AG08395 (cell line): ENCODE measurements around the gene NLRP6.
"Not testable (repeated sequence)": the region's sequence is repeated elsewhere in the genome, so short reads cannot be mapped to it uniquely, and the experiment has no call there.

ENCODE experiments used
- DNase-seq: peaks from one replicate; pipeline ENCODE4 v3.0.0; 2012; ENCODE audit warnings: mixed read lengths, low spot score

The NLRP6 gene

DNA sequence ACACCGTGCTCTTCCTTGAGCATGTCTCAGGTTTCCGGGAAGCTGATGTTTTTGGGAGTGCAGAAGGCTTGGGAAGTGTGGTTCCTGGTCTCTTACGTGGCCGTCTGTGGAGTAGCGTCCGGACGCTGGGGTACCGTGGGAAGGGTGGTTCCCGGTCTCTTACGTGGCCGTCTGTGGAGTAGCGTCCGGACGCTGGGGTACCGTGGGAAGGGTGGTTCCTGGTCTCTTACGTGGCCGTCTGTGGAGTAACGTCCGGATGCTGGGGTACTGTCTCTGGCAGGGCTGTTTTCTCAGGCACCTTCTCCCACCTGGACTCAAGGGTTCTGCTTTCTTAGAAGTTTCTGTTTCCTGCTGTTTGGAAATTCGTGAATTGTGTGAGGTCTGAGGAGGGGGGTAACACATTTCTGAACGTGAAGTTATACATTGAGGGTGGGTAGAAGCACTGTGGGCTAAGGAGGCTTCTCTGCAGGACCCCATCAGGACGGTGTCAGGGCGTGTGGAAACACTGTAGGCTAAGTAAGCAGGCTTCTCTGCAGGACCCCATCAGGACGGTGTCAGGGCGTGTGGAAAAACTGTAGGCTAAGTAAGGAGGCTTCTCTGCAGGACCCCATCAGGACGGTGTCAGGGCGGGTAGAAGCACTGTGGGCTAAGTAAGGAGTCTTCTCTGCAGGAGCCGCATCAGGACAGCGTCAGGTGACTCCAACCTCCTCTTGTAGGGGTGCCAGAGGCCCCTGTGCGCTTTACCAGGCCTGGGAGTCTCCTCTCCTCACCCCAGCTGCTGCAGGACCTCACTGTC lies 47.8 kb downstream of the NLRP6 start:
- DNase-seq, result no peak

- DNase-seq, result no peak
These were observed 48.3 kb downstream of the NLRP6 start for GRCh38 chr11:326592-326841.

- no peak for DNase-seq
These were observed 48.8 kb downstream of the NLRP6 start for GRCh38 chr11:326842-327580.

GRCh38 chr11:327581-327923 lies 49.3 kb downstream of the NLRP6 start:
- DNase-seq, result no peak

- no peak for DNase-seq
These were observed 49.8 kb downstream of the NLRP6 start for GRCh38 chr11:328012-328411.

GRCh38 chr11:328516-329100 lies 50.4 kb downstream of the NLRP6 start:
- DNase-seq, result not testable (repeated sequence)

DNA sequence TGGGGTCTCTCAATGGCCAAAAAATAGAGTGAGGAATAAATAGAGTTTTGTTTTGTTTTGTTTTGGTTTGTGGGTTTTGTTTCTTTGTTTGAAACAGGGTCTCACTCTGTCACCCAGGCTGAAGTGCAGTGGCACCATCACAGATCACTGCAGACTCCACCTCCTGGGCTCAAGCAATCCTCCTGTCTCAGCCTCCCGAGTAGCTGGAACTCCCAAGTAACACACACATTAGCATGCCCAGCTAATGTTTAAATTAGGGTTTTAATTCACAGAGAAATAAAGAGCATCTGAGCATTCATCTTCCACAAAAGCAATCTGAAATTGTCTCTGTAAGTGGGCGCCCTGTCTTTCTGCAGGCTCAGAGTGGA lies 51.7 kb downstream of the NLRP6 start:
- no peak for DNase-seq

DNA sequence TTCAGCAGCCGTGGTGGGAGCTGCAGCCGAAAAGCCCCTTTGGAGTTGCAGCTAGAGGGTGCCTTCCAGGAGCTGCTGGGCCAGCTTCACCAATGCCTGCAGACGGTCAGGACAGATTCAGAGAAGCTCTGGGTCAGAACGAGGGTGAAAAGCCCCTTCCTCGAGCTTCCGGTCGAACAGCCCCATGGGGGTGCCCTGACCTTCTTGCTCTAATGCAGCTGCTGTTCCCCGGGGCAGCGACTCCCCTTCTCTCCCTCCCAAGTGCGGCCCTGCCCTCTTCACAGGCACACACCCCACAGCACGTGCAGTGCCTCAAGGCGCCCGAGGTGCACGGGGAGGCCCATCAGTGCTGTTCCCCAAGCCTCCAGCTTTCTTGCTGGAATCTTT lies 52.1 kb downstream of the NLRP6 start:
- no peak for DNase-seq

GRCh38 chr11:330694-331357 lies 52.6 kb downstream of the NLRP6 start:
- DNase-seq, result no peak

DNA sequence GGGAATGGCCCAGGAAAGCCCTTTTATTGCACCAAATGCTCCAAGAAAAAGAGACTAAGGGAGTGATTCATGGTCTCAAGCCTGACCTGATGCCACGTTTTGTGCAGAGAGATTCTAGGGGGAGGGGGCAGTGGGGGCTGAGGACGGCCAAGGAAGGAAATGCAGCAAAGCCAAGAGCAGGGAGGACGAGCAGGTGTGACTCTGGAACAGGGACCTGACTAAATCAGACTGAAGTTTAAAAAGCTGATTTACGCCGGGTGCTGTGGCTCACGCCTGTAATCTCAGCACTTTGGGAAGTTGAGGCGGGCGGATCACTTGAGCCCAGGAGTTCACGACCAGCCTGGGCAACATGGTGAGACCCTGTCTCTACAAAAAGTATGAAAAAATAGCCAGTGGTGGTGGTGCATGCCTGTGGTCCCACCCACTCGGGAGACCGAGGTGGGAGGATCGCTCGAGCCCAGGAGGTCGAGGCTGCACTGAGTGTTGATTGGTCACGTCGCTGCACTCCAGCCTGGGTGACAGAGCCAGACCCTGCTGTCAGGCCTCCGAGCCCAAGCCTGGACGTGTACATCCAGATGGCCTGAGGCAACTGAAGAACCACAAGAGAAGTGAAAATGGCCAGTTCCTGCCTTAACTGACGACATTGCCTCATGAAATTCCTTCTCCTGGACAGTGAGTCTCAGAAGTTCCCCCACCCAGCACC lies 53.3 kb downstream of the NLRP6 start:
- DNase-seq, result no peak

DNA sequence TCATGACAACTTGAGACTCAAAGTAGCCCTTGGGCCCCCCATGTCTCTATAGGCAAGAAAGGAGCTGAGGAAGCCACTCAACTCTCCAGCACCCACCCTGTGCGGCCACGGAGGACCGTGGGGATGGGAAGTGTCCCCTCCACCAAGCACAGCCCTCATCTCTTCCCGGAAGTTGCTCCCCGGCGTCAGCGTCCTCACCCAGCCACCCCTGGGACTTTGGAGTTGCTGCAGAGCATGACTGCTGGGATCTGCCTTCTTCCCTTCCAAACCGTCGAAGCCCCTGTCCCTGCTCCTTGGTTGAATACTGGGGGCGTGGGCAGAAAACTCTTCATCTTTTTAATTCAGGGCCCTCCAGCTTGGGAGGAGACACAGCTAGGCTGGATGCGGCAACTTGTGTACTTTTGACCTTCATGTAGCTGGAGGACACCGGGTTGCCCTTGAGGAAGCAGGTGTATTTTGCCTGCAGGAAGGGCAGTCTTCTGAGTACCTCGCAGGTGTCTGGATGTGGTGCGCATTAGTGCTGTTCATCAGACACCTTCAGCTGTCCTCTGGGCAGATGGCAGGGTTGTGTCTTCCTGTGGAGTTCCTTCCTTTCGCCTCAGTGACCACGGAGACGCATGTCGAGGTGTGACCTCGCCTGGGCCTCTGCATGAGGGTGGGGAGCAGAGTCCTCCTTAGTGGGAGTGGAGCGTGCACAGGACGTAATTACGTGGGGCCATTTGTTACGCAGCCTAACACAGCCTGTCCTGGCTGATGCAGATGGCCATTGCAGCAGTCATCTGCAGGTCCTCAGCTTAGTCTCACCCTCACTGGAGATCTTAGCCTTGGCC lies 54.7 kb downstream of the NLRP6 start:
- DNase-seq, result no peak

DNA sequence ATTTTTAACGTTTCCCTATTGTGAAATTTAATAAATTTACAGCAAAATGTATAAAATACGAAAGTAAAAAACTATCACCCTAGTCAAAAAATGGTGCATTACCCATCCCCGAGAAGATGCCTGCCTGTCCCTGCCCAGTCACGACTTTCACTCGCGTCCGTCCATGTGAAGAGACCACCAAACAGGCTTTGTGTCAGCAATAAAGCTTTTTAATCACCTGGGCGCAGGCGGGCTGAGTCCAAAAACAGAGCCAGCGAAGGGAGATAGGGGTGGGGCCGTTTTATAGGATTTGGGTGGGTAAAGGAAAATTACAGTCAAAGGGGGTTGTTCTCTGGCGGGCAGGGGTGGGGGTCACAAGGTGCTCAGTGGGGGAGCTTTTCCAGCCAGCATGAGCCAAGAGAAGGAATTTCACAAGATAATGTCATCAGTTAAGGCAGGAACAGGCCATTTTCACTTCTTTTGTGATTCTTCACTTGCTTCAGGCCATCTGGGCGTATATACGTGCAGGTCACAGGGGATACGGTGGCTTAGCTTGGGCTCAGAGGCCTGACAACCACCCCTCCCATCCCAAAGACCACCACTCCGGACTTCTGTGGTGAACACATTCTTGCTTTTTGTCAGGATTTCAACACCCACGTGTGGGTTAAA lies 55.5 kb downstream of the NLRP6 start:
- not testable (repeated sequence) for DNase-seq

- DNase-seq, result no peak
These were observed 56.2 kb downstream of the NLRP6 start for GRCh38 chr11:334264-334994.
